Liver (tissue), 9 donors: ENCODE measurements around the gene PRKCH. TPM values are rescaled to one million over a fixed set of nuclear protein-coding genes. Genes with fewer than 3 reads are reported as not detected.

Experiments used
- DNase-seq: peaks from one replicate; pipeline ENCODE4 v3.0.0-alpha.2; 2017; ENCODE audit warnings: low spot score
- H3K27ac ChIP-seq, 2 donors: one replicate each; pipeline ENCODE4 v1.7.0; 2013; ENCODE audit warnings: inconsistent platforms in 2 of 2, low read length in 2 of 2, control low read depth in 1 of 2, low read depth in 1 of 2, mild to moderate bottlenecking in 1 of 2
- H3K27me3 ChIP-seq, 4 donors: one replicate each; pipeline versions ENCODE4 v1.6.1 to v1.7.0; 2013; ENCODE audit warnings: low read length in 3 of 4, inconsistent platforms in 1 of 4, mild to moderate bottlenecking in 1 of 4, moderate library complexity in 1 of 4; ENCODE audit not compliant: control insufficient read depth in 4 of 4, insufficient read depth in 4 of 4
- H3K36me3 ChIP-seq, 4 donors: one replicate each; pipeline versions ENCODE4 v1.6.1 to v1.7.0; 2013; ENCODE audit warnings: low read length in 3 of 4, mild to moderate bottlenecking in 3 of 4, low read depth in 1 of 4, moderate library complexity in 1 of 4; ENCODE audit not compliant: control insufficient read depth in 4 of 4, insufficient read depth in 3 of 4
- H3K4me1 ChIP-seq, 4 donors: one replicate each; pipeline versions ENCODE4 v1.6.1 to v1.7.0; 2013; ENCODE audit warnings: low read length in 3 of 4, mild to moderate bottlenecking in 3 of 4, moderate library complexity in 1 of 4; ENCODE audit not compliant: control insufficient read depth in 4 of 4, insufficient read depth in 4 of 4
- H3K4me3 ChIP-seq, 3 donors: one replicate each; pipeline versions ENCODE4 v1.6.1 to v1.7.0; 2013; ENCODE audit warnings: low read length in 3 of 3, control low read depth in 1 of 3, low read depth in 1 of 3, mild to moderate bottlenecking in 1 of 3
- H3K9ac ChIP-seq, 2 donors: one replicate each; pipeline ENCODE4 v1.7.0; 2013; ENCODE audit warnings: low read length in 2 of 2, mild to moderate bottlenecking in 2 of 2, moderate library complexity in 2 of 2, control low read depth in 1 of 2, low read depth in 1 of 2
- H3K9me3 ChIP-seq, 4 donors: one replicate each; pipeline versions ENCODE4 v1.6.1 to v1.7.0; 2013; ENCODE audit warnings: low read length in 3 of 4; ENCODE audit not compliant: control insufficient read depth in 4 of 4
- ATF3 ChIP-seq: IDR thresholded peaks from 2 replicates; pipeline ENCODE4 v1.6.1; 2016; ENCODE audit warnings: antibody characterized with exemption
- CTCF ChIP-seq: fragments of 150-350 bp; IDR thresholded peaks from 2 replicates; pipeline ENCODE4 v1.5.1; 2017; ENCODE audit warnings: improper control_type of control experiment, low read depth, low read length; ENCODE audit not compliant: missing input control
- EGR1 ChIP-seq, 2 donors: IDR thresholded peaks; 2 replicates each; pipeline ENCODE4 v1.6.1; 2016 to 2018; ENCODE audit warnings: antibody characterized with exemption in 2 of 2, low read depth in 2 of 2
- FOXA1 ChIP-seq: IDR thresholded peaks from 2 replicates; pipeline ENCODE4 v1.6.1; 2016; ENCODE audit warnings: antibody characterized with exemption
- FOXA2 ChIP-seq: IDR thresholded peaks from 2 replicates; pipeline ENCODE4 v1.6.1; 2016; ENCODE audit warnings: antibody characterized with exemption
- GABPA ChIP-seq, 2 donors: IDR thresholded peaks in 1 of 2; conservative IDR thresholded peaks in 1 of 2; 2 replicates each; pipeline ENCODE4 v1.6.1; 2016; ENCODE audit warnings: antibody characterized with exemption in 2 of 2, mild to moderate bottlenecking in 1 of 2, moderate library complexity in 1 of 2
- HNF4A ChIP-seq, 2 donors: conservative IDR thresholded peaks; 2 replicates each; pipeline ENCODE4 v1.6.1; 2016; ENCODE audit warnings: antibody characterized with exemption in 2 of 2, mild to moderate bottlenecking in 2 of 2
- HNF4G ChIP-seq: IDR thresholded peaks from 2 replicates; pipeline ENCODE4 v1.6.1; 2016; ENCODE audit warnings: antibody characterized with exemption
- JUND ChIP-seq, 2 donors: IDR thresholded peaks; 2 replicates each; pipeline ENCODE4 v1.6.1; 2016; ENCODE audit warnings: antibody characterized with exemption in 2 of 2
- MAX ChIP-seq: IDR thresholded peaks from 2 replicates; pipeline ENCODE4 v1.6.1; 2016; ENCODE audit warnings: antibody characterized with exemption
- NR2F2 ChIP-seq: IDR thresholded peaks from 2 replicates; pipeline ENCODE4 v1.6.1; 2016; ENCODE audit warnings: antibody characterized with exemption
- RAD21 ChIP-seq, 2 donors: IDR thresholded peaks; 2 replicates each; pipeline ENCODE4 v1.6.1; 2016; ENCODE audit warnings: antibody characterized with exemption in 2 of 2, mild to moderate bottlenecking in 2 of 2
- REST ChIP-seq: IDR thresholded peaks from 2 replicates; pipeline ENCODE4 v1.6.1; 2016; ENCODE audit warnings: antibody characterized with exemption, mild to moderate bottlenecking
- RXRA ChIP-seq, 2 donors: IDR thresholded peaks; 2 replicates each; pipeline ENCODE4 v1.6.1; 2017 to 2018; ENCODE audit warnings: antibody characterized with exemption in 2 of 2, mild to moderate bottlenecking in 1 of 2
- SP1 ChIP-seq: IDR thresholded peaks from 2 replicates; pipeline ENCODE4 v1.6.1; 2018; ENCODE audit warnings: antibody characterized with exemption, mild to moderate bottlenecking
- TAF1 ChIP-seq: conservative IDR thresholded peaks from 2 replicates; pipeline ENCODE4 v1.6.1; 2016; ENCODE audit warnings: antibody characterized with exemption, mild to moderate bottlenecking
- YY1 ChIP-seq: IDR thresholded peaks from 2 replicates; pipeline ENCODE4 v1.6.1; 2016; ENCODE audit warnings: antibody characterized with exemption, mild to moderate bottlenecking
- ZBTB33 ChIP-seq: IDR thresholded peaks from 2 replicates; pipeline ENCODE4 v1.6.1; 2016; ENCODE audit warnings: antibody characterized with exemption
- WGBS: extraction: QIAGEN DNeasy Blood & Tissue Kit; methylation state at CpG from one replicate; pipeline ENCODE4 v1.1.7; 2013; 5-methylcytosine and 5-hydroxymethylcytosine counted together
- polyA plus RNA-seq, 2 donors: library from polyadenylated mRNA; stranded (reverse) in 1 of 2; unstranded in 1 of 2; fragments of 200-250 nt in 1 of 2; fragments of >200 nt in 1 of 2; fragmentation: Nextera tagmentation in 1 of 2; extraction: Ambion mirVana in 1 of 2; gene quantifications; one replicate each; pipeline versions ENCODE4 v1.2.1 to v1.2.3, GENCODE V29; 2013 to 2015
- total RNA-seq, 2 donors: library from RNA; depleted of rRNA; stranded (reverse); fragments of >200 nt; gene quantifications; one replicate each; pipeline ENCODE4 v1.2.3, GENCODE V29; 2014
- donor health status: healthy.
- donor health status: healthy.
- donor health status: healthy.
- donor health status: healthy.
- donor health status: healthy.

Gene PRKCH
- total and polyA plus RNA-seq, 4 donors: 3.9 to 13.7 (median 7.0) TPM

GRCh38 chr14:61315313-61315712 lies 6.1 kb upstream of the PRKCH start:
- Histone ChIP-seq H3K36me3 (no peaks in the 10 kb centered on the region), H3K4me1 (no peaks in the 10 kb centered on the region), H3K27me3 (no peaks in the 10 kb centered on the region), H3K4me3 (no peak overlapping the region), H3K9me3 (peaks cover 0 to 2% (median 0%) of the 10 kb centered on the region in 4 donors), H3K27ac (no peak overlapping the region), H3K9ac (no peak overlapping the region)
- no peak for TF ChIP-seq YY1
- 91% methylated on average over 4 of the region's 4 CpGs for WGBS
- DNase-seq: no peak

- Histone ChIP-seq H3K9me3 (no peaks in the 10 kb centered on the region), H3K27ac (no peak overlapping the region), H3K36me3 (no peaks in the 10 kb centered on the region), H3K9ac (no peak overlapping the region), H3K27me3 (no peaks in the 10 kb centered on the region), H3K4me3 (no peak overlapping the region), H3K4me1 (peaks cover 9 to 18% (median 14%) of the 10 kb centered on the region in 4 donors)
- WGBS: 90% methylated on average over 3 of the region's 3 CpGs
- TF ChIP-seq HNF4A (conservative IDR thresholded peaks at IDR 0.05) (no peak), YY1 (no peak), GABPA (IDR thresholded peaks at IDR 0.05 in 1 of 2, conservative IDR thresholded peaks at IDR 0.05 in 1 of 2) (no peak), REST (no peak), TAF1 (no peak), EGR1 (IDR thresholded peaks at IDR 0.05; ENCODE audit: low read depth in 2 of 2) (no peak), RXRA (IDR thresholded peaks at IDR 0.05) (no peak), RAD21 (IDR thresholded peaks at IDR 0.05) (no peak), HNF4G (no peak), ZBTB33 (no peak), ATF3 (no peak), JUND (IDR thresholded peaks at IDR 0.05) (no peak), MAX (no peak), NR2F2 (no peak), SP1 (no peak), FOXA2 (no peak), FOXA1 (no peak), CTCF (no peak)
- no peak for DNase-seq
These were observed 2.3 kb upstream of the PRKCH start for GRCh38 chr14:61319086-61319485.
